ENCODE results near the gene PRB2. TPM values are rescaled to one million over a fixed set of nuclear protein-coding genes. Genes with fewer than 3 reads are reported as not detected.
"Not testable (repeated sequence)": the region's sequence is repeated elsewhere in the genome, so short reads cannot be mapped to it uniquely, and the experiment has no call there.

The PRB2 gene
- total RNA-seq, 1 experiment from 2014 or later = not detected

DNA sequence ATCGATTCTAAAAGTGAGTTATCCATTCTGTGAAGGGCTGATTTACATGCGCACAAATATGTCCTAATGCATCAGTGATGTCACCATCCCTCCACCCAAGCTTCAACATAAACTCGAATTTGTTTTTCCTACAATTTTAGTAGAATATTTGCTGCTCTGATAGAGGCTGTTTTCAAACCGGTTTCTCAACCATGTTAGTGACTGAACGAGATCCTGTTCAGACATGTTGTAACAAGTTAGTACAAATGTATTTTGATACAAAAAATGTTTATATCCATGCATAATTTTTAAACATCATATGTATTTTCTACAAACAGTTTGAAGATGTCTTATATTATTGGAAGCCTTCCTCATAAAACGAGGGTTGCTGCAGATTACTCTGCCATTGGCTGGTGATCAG lies 12.7 kb upstream of the PRB2 start (continued):
- TF ChIP-seq, protein P1, sequence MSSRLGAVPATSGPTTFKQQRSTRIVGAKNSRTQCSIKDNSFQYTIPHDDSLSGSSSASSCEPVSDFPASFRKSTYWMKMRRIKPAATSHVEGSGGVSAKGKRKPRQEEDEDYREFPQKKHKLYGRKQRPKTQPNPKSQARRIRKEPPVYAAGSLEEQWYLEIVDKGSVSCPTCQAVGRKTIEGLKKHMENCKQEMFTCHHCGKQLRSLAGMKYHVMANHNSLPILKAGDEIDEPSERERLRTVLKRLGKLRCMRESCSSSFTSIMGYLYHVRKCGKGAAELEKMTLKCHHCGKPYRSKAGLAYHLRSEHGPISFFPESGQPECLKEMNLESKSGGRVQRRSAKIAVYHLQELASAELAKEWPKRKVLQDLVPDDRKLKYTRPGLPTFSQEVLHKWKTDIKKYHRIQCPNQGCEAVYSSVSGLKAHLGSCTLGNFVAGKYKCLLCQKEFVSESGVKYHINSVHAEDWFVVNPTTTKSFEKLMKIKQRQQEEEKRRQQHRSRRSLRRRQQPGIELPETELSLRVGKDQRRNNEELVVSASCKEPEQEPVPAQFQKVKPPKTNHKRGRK (CRISPR knock-in tag; IDR thresholded peaks at IDR 0.05; ENCODE audit: borderline replicate concordance) = no peak

DNA sequence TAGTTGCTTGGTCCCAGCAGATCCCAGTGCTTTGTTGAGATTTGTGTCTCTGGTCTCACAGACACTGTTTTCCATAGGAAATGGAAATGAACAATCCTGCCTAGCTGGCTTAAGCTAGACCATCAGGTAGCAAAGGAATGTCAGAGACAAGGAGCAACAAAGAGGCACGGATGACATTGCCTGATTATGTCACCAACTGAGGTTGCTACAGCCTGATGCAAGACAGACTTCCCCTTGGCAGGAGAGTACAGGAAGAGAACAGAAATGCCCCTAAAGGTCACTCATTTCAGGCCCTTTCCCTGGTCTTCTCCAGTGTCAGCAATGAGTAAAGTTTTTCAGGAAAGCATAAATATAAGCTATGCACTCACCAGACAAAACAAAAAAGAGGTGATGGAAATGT lies 2.0 kb upstream of the PRB2 start:
- Mint-ChIP-seq H3K4me3 (no peak overlapping the region), H3K4me1 (peaks cover 5% of the 10 kb centered on the region; the same call in 1 of the 2 replicates), H3K36me3 (no peaks in the 10 kb centered on the region), H3K27me3 (ENCODE audit: low read depth) (no peaks in the 10 kb centered on the region), H3K27ac (no peak overlapping the region), H3K9me3 (no peaks in the 10 kb centered on the region)
- ChIA-PET POLR2A (no interaction called here), CTCF (no interaction called here)
- TF ChIP-seq, protein P2, sequence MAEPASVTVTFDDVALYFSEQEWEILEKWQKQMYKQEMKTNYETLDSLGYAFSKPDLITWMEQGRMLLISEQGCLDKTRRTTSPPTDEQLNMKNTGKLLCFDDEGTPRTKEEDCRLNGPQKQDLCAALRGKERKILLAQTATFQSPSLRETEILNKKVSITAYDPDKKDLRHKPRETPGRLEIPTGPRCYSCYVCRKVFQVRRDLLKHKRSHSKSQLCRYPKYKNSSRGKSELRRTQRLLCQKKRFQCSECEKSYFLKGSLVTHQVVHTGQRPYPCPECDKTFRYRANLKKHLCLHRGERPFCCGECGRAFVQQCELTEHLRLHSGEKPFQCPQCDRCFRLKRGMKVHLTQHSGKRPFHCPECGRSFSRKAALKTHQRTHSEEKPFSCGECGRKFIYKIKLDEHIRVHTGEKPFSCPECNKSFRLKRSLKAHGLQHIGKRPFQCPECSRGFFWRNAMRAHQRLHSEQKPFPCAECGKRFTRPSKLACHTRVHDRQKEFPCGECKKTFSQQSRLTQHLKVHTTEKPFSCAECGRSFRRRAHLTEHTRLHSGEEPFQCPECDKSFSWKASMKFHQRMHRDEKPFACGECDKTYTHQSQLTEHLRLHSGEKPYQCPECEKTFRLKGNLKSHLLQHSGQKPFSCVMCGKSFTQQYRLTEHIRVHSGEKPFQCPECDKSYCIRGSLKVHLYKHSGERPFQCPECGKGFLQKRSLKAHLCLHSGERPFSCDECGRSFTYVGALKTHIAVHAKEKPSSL (CRISPR knock-in tag; conservative IDR thresholded peaks at IDR 0.05) = no peak
- TF ChIP-seq ZNF423 (CRISPR knock-in tag; IDR thresholded peaks at IDR 0.05) (no peak), NFATC4 (CRISPR knock-in tag; IDR thresholded peaks at IDR 0.05) (no peak), TEAD4 (CRISPR knock-in tag; IDR thresholded peaks at IDR 0.05) (no peak), MYBL2 (CRISPR knock-in tag; IDR thresholded peaks at IDR 0.05) (no peak), TEAD1 (CRISPR knock-in tag; IDR thresholded peaks at IDR 0.05) (no peak), ELF4 (CRISPR knock-in tag; IDR thresholded peaks at IDR 0.05; ENCODE audit: low read depth) (no peak), CBFB (CRISPR knock-in tag; IDR thresholded peaks at IDR 0.05; ENCODE audit: low read depth) (no peak), ZNF219 (CRISPR knock-in tag; IDR thresholded peaks at IDR 0.05; ENCODE audit: borderline replicate concordance) (no peak), IRF2 (CRISPR knock-in tag; IDR thresholded peaks at IDR 0.05; ENCODE audit: borderline replicate concordance, low read depth) (no peak)
- TF ChIP-seq, protein P3, sequence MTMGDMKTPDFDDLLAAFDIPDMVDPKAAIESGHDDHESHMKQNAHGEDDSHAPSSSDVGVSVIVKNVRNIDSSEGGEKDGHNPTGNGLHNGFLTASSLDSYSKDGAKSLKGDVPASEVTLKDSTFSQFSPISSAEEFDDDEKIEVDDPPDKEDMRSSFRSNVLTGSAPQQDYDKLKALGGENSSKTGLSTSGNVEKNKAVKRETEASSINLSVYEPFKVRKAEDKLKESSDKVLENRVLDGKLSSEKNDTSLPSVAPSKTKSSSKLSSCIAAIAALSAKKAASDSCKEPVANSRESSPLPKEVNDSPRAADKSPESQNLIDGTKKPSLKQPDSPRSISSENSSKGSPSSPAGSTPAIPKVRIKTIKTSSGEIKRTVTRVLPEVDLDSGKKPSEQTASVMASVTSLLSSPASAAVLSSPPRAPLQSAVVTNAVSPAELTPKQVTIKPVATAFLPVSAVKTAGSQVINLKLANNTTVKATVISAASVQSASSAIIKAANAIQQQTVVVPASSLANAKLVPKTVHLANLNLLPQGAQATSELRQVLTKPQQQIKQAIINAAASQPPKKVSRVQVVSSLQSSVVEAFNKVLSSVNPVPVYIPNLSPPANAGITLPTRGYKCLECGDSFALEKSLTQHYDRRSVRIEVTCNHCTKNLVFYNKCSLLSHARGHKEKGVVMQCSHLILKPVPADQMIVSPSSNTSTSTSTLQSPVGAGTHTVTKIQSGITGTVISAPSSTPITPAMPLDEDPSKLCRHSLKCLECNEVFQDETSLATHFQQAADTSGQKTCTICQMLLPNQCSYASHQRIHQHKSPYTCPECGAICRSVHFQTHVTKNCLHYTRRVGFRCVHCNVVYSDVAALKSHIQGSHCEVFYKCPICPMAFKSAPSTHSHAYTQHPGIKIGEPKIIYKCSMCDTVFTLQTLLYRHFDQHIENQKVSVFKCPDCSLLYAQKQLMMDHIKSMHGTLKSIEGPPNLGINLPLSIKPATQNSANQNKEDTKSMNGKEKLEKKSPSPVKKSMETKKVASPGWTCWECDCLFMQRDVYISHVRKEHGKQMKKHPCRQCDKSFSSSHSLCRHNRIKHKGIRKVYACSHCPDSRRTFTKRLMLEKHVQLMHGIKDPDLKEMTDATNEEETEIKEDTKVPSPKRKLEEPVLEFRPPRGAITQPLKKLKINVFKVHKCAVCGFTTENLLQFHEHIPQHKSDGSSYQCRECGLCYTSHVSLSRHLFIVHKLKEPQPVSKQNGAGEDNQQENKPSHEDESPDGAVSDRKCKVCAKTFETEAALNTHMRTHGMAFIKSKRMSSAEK (CRISPR knock-in tag; IDR thresholded peaks at IDR 0.05; ENCODE audit: borderline replicate concordance) = no peak
- TF ChIP-seq, protein P1 (CRISPR knock-in tag; IDR thresholded peaks at IDR 0.05; ENCODE audit: borderline replicate concordance) = no peak
- TF ChIP-seq, protein P4, sequence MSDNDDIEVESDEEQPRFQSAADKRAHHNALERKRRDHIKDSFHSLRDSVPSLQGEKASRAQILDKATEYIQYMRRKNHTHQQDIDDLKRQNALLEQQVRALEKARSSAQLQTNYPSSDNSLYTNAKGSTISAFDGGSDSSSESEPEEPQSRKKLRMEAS (CRISPR knock-in tag; IDR thresholded peaks at IDR 0.05) = no peak
- TF ChIP-seq, protein P5, sequence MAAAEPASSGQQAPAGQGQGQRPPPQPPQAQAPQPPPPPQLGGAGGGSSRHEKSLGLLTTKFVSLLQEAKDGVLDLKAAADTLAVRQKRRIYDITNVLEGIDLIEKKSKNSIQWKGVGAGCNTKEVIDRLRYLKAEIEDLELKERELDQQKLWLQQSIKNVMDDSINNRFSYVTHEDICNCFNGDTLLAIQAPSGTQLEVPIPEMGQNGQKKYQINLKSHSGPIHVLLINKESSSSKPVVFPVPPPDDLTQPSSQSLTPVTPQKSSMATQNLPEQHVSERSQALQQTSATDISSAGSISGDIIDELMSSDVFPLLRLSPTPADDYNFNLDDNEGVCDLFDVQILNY (CRISPR knock-in tag; IDR thresholded peaks at IDR 0.05) = no peak
- TF ChIP-seq, protein P6, sequence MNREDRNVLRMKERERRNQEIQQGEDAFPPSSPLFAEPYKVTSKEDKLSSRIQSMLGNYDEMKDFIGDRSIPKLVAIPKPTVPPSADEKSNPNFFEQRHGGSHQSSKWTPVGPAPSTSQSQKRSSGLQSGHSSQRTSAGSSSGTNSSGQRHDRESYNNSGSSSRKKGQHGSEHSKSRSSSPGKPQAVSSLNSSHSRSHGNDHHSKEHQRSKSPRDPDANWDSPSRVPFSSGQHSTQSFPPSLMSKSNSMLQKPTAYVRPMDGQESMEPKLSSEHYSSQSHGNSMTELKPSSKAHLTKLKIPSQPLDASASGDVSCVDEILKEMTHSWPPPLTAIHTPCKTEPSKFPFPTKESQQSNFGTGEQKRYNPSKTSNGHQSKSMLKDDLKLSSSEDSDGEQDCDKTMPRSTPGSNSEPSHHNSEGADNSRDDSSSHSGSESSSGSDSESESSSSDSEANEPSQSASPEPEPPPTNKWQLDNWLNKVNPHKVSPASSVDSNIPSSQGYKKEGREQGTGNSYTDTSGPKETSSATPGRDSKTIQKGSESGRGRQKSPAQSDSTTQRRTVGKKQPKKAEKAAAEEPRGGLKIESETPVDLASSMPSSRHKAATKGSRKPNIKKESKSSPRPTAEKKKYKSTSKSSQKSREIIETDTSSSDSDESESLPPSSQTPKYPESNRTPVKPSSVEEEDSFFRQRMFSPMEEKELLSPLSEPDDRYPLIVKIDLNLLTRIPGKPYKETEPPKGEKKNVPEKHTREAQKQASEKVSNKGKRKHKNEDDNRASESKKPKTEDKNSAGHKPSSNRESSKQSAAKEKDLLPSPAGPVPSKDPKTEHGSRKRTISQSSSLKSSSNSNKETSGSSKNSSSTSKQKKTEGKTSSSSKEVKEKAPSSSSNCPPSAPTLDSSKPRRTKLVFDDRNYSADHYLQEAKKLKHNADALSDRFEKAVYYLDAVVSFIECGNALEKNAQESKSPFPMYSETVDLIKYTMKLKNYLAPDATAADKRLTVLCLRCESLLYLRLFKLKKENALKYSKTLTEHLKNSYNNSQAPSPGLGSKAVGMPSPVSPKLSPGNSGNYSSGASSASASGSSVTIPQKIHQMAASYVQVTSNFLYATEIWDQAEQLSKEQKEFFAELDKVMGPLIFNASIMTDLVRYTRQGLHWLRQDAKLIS (CRISPR knock-in tag; IDR thresholded peaks at IDR 0.05; ENCODE audit: borderline replicate concordance) = no peak
- TF ChIP-seq, protein P7, sequence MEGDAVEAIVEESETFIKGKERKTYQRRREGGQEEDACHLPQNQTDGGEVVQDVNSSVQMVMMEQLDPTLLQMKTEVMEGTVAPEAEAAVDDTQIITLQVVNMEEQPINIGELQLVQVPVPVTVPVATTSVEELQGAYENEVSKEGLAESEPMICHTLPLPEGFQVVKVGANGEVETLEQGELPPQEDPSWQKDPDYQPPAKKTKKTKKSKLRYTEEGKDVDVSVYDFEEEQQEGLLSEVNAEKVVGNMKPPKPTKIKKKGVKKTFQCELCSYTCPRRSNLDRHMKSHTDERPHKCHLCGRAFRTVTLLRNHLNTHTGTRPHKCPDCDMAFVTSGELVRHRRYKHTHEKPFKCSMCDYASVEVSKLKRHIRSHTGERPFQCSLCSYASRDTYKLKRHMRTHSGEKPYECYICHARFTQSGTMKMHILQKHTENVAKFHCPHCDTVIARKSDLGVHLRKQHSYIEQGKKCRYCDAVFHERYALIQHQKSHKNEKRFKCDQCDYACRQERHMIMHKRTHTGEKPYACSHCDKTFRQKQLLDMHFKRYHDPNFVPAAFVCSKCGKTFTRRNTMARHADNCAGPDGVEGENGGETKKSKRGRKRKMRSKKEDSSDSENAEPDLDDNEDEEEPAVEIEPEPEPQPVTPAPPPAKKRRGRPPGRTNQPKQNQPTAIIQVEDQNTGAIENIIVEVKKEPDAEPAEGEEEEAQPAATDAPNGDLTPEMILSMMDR (IDR thresholded peaks at IDR 0.05) = no peak
- ATAC-seq (no peak; the same call in 1 of the 2 replicates), DNase-seq (ENCODE audit: low spot score) (no peak)

DNA sequence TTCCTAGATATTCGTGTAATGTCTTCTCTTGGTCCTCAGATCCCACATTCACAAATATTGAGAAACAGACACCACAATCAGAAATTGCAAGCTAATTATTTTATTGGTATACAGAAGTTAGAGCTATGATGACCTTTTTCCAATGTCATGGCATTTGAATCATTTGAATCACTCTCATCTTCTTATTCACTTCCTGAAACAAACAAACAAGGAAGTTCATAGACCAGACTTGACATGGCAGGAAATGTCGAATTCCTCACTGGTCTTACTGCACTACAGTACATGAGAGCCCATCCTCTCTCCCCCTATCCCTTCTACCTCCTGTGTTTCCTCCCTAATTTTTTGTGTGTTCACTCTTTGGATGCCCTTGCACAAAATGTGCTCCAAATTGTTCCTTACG lies 3.9 kb downstream of the PRB2 start:
- POLR2A ChIA-PET; H3K36me3 Mint-ChIP-seq; H3K27ac Mint-ChIP-seq; H3K4me1 Mint-ChIP-seq; H3K9me3 Mint-ChIP-seq; CTCF ChIA-PET; ATAC-seq; H3K4me3 Mint-ChIP-seq; DNase-seq (ENCODE audit: low spot score); H3K27me3 Mint-ChIP-seq (ENCODE audit: low read depth): not testable (repeated sequence)
